ENCODE results near the gene AP2B1.
A peak's percentile ranks its signal among the peaks of the same experiment; 100 is the strongest.

The AP2B1 gene

GRCh38 chr17:35740997-35741931, 154.1 kb downstream of the AP2B1 start:
- peak overlapping the region; percentile 43 for H3K4me2 ChIP-seq (ENCODE audit: insufficient read depth, low read length, poor library complexity, severe bottlenecking)
- peaks cover 0 to 4% of the 10 kb centered on the region in 2 donors for H3K36me3 ChIP-seq (replicated peaks in 1 of 2; ENCODE audit: control insufficient read depth in 2 of 2, insufficient read depth in 2 of 2, low read length in 2 of 2)
- H2AFZ ChIP-seq (ENCODE audit: low read length), result no peak overlapping the region
- H2BK12ac ChIP-seq (ENCODE audit: low read length), result peak overlapping the region; percentile 63
- peak overlapping the region; percentile 87 for H3K18ac ChIP-seq (ENCODE audit: low read length)
- H4K8ac ChIP-seq (ENCODE audit: low read depth, low read length), result no peak overlapping the region
- H3K27ac ChIP-seq (replicated peaks; ENCODE audit: low read length), result no peak overlapping the region
- WGBS, 2 donors (ENCODE audit: extremely low coverage in 2 of 2, insufficient read length in 2 of 2, insufficient replicate concordance in 1 of 2), result no CpG with 5 or more reads among the region's 73 CpGs
- no peak overlapping the region for H4K91ac ChIP-seq (ENCODE audit: low read depth, low read length, poor library complexity)
- H3K23ac ChIP-seq (ENCODE audit: low read depth, low read length, poor library complexity), result peak overlapping the region; percentile 98
- H2BK15ac ChIP-seq (ENCODE audit: low read length), result no peak overlapping the region
- no peak overlapping the region for H2BK5ac ChIP-seq (ENCODE audit: low read length)
- no peak overlapping the region for H2AK5ac ChIP-seq (ENCODE audit: low read depth, low read length)
- no peak overlapping the region for H3K9ac ChIP-seq (ENCODE audit: low read depth, low read length, poor library complexity)
- peaks cover 0 to 8% of the 10 kb centered on the region in 2 donors for H3K9me3 ChIP-seq (replicated peaks in 1 of 2; ENCODE audit: control insufficient read depth in 2 of 2, insufficient read depth in 1 of 2, low read depth in 1 of 2, low read length in 2 of 2)
- DNase-seq (ENCODE audit: low spot score), result no peak
- H3K4ac ChIP-seq (ENCODE audit: low read length), result no peak overlapping the region
- peak overlapping the region in 1 of 2 donors; percentile 55 for H3K4me3 ChIP-seq (ENCODE audit: low read length in 2 of 2)
- peaks cover 0 to 4% of the 10 kb centered on the region in 2 donors for H3K4me1 ChIP-seq (ENCODE audit: control insufficient read depth in 2 of 2, insufficient read depth in 1 of 2, low read depth in 1 of 2, low read length in 2 of 2)
- no peaks in the 10 kb centered on the region for H3K79me1 ChIP-seq (ENCODE audit: low read depth, low read length)
- no peak overlapping the region for H2BK120ac ChIP-seq (ENCODE audit: low read depth, low read length)
- H3K14ac ChIP-seq (ENCODE audit: low read length), result no peak overlapping the region
- H3K27me3 ChIP-seq (ENCODE audit: control insufficient read depth in 3 of 3, insufficient read depth in 3 of 3, low read depth in 1 of 3, low read length in 3 of 3), result peaks cover 0 to 32% (median 5%) of the 10 kb centered on the region in 3 experiments

DNA sequence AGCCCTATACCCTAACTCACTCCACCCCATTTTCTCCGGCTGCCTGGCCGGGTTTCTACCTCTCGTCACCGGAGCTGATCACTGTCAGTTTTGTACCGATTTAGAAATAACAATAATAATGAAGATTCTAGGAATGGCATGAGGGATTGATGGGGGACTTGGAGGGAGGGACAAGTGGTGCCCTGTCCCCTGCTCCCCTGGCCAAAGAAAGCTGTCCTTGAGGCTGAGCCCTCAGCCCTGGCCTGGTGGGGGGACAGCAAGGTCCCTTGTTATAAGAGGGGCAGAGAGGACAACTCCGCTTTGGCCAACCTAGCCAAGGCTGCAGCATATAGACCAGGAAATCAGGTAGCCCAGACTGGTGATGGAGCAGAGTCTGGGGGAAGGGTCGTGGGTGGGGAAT, 155.4 kb downstream of the AP2B1 start:
- Histone ChIP-seq H3K4ac (ENCODE audit: low read length) (no peak overlapping the region), H4K91ac (ENCODE audit: low read depth, low read length, poor library complexity) (no peak overlapping the region), H2AFZ (ENCODE audit: low read length) (no peak overlapping the region), H4K8ac (ENCODE audit: low read depth, low read length) (no peak overlapping the region), H3K18ac (ENCODE audit: low read length) (no peak overlapping the region), H3K23ac (ENCODE audit: low read depth, low read length, poor library complexity) (peak overlapping the region; percentile 20), H3K27ac (replicated peaks; ENCODE audit: low read length) (no peak overlapping the region), H2BK120ac (ENCODE audit: low read depth, low read length) (no peak overlapping the region), H3K4me3 (ENCODE audit: low read length in 2 of 2) (no peak overlapping the region), H2BK15ac (ENCODE audit: low read length) (no peak overlapping the region), H3K27me3 (ENCODE audit: control insufficient read depth in 3 of 3, insufficient read depth in 3 of 3, low read depth in 1 of 3, low read length in 3 of 3) (peaks cover 4 to 32% (median 5%) of the 10 kb centered on the region in 3 experiments), H2AK5ac (ENCODE audit: low read depth, low read length) (no peak overlapping the region), H3K14ac (ENCODE audit: low read length) (peak overlapping the region; percentile 21), H2BK5ac (ENCODE audit: low read length) (no peak overlapping the region), H3K36me3 (replicated peaks in 1 of 2; ENCODE audit: control insufficient read depth in 2 of 2, insufficient read depth in 2 of 2, low read length in 2 of 2) (no peaks in the 10 kb centered on the region), H3K4me2 (ENCODE audit: insufficient read depth, low read length, poor library complexity, severe bottlenecking) (no peak overlapping the region), H3K9me3 (replicated peaks in 1 of 2; ENCODE audit: control insufficient read depth in 2 of 2, insufficient read depth in 1 of 2, low read depth in 1 of 2, low read length in 2 of 2) (peaks cover 0 to 8% of the 10 kb centered on the region in 2 donors), H3K4me1 (ENCODE audit: control insufficient read depth in 2 of 2, insufficient read depth in 1 of 2, low read depth in 1 of 2, low read length in 2 of 2) (peaks cover 0 to 4% of the 10 kb centered on the region in 2 donors), H2BK12ac (ENCODE audit: low read length) (no peak overlapping the region), H3K79me1 (ENCODE audit: low read depth, low read length) (no peaks in the 10 kb centered on the region), H3K9ac (ENCODE audit: low read depth, low read length, poor library complexity) (no peak overlapping the region)
- DNase-seq (ENCODE audit: low spot score), result no peak
- no CpG with 5 or more reads among the region's 7 CpGs for WGBS, 2 donors (ENCODE audit: extremely low coverage in 2 of 2, insufficient read length in 2 of 2, insufficient replicate concordance in 1 of 2)

DNA sequence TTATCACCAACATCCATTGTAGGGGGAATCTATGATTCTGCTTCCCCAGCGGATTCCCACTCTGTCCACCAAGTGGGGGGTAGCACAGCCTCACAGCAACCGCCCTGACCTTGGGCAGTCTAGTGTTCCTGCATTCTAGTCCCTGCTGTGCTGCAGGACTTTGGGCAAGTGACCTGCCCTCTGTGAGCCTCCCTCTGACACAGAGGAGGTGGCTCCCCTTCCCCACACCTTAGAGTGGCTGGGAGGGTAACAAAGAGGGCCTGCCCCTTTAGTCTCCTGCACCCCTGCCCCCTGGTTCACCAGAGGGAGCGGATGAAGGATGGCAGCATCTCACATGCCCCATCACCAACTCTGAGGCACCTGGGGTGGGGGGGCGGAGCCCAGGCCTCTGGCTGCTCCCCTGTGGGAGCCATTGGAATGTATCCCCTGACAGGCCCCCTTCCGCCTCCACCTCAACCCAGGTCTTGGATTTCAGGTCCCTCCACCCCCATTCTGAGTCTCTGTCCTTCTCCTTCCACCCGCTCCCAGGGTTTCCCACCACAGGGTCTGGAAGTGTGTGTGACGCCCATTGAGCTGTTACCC, 155.9 kb downstream of the AP2B1 start:
- Histone ChIP-seq H3K23ac (ENCODE audit: low read depth, low read length, poor library complexity) (peak overlapping the region; percentile 65), H2AK5ac (ENCODE audit: low read depth, low read length) (no peak overlapping the region), H3K14ac (ENCODE audit: low read length) (no peak overlapping the region), H3K27me3 (ENCODE audit: control insufficient read depth in 3 of 3, insufficient read depth in 3 of 3, low read depth in 1 of 3, low read length in 3 of 3) (peaks cover 4 to 32% (median 5%) of the 10 kb centered on the region in 3 experiments), H2BK120ac (ENCODE audit: low read depth, low read length) (no peak overlapping the region), H3K9me3 (replicated peaks in 1 of 2; ENCODE audit: control insufficient read depth in 2 of 2, insufficient read depth in 1 of 2, low read depth in 1 of 2, low read length in 2 of 2) (peaks cover 0 to 8% of the 10 kb centered on the region in 2 donors), H3K9ac (ENCODE audit: low read depth, low read length, poor library complexity) (no peak overlapping the region), H2BK15ac (ENCODE audit: low read length) (no peak overlapping the region), H3K18ac (ENCODE audit: low read length) (peak overlapping the region; percentile 24), H3K36me3 (replicated peaks in 1 of 2; ENCODE audit: control insufficient read depth in 2 of 2, insufficient read depth in 2 of 2, low read length in 2 of 2) (no peaks in the 10 kb centered on the region), H3K79me1 (ENCODE audit: low read depth, low read length) (no peaks in the 10 kb centered on the region), H4K8ac (ENCODE audit: low read depth, low read length) (no peak overlapping the region), H3K4ac (ENCODE audit: low read length) (no peak overlapping the region), H3K4me2 (ENCODE audit: insufficient read depth, low read length, poor library complexity, severe bottlenecking) (no peak overlapping the region), H4K91ac (ENCODE audit: low read depth, low read length, poor library complexity) (no peak overlapping the region), H3K27ac (replicated peaks; ENCODE audit: low read length) (no peak overlapping the region), H2AFZ (ENCODE audit: low read length) (no peak overlapping the region), H3K4me3 (ENCODE audit: low read length in 2 of 2) (no peak overlapping the region), H2BK12ac (ENCODE audit: low read length) (no peak overlapping the region), H3K4me1 (ENCODE audit: control insufficient read depth in 2 of 2, insufficient read depth in 1 of 2, low read depth in 1 of 2, low read length in 2 of 2) (peaks cover 0 to 4% of the 10 kb centered on the region in 2 donors), H2BK5ac (ENCODE audit: low read length) (no peak overlapping the region)
- no CpG with 5 or more reads among the region's 7 CpGs for WGBS, 2 donors (ENCODE audit: extremely low coverage in 2 of 2, insufficient read length in 2 of 2, insufficient replicate concordance in 1 of 2)
- DNase-seq (ENCODE audit: low spot score), result no peak
